Thoracic aorta (tissue), 2 donors: ENCODE results near the gene RAB34. TPM values are rescaled to one million over a fixed set of nuclear protein-coding genes. Genes with fewer than 3 reads are reported as not detected.

ENCODE experiments used
- ATAC-seq: fragments of 150-250 bp; one replicate; pipeline ENCODE4 v1.8.0; 2017; ENCODE audit warnings: low read depth; ENCODE audit not compliant: insufficient number of reproducible peaks, low FRiP score
- DNase-seq: peaks from one replicate; pipeline ENCODE4 v3.0.0-alpha.2; 2020; ENCODE audit warnings: low spot score
- H3K27ac ChIP-seq, 2 donors: fragments of 200-600 bp; sonication (generic); 1 replicate in 1 of 2; 2 replicates in 1 of 2; pipeline ENCODE4 v1.5.1; 2016; ENCODE audit warnings: mild to moderate bottlenecking in 2 of 2, moderate library complexity in 2 of 2
- H3K27me3 ChIP-seq: fragments of 200-600 bp; sonication (generic); replicated peaks from 2 replicates; pipeline ENCODE4 v1.6.0; 2016; ENCODE audit warnings: mild to moderate bottlenecking; ENCODE audit not compliant: insufficient read depth
- H3K36me3 ChIP-seq: fragments of 200-600 bp; sonication (generic); one replicate; pipeline ENCODE4 v1.5.1; 2016
- H3K4me1 ChIP-seq, 2 donors: fragments of 200-600 bp; sonication (generic); 1 replicate in 1 of 2; 2 replicates in 1 of 2; pipeline versions ENCODE4 v1.5.1 to v1.6.0; 2016; ENCODE audit warnings: low read depth in 2 of 2, mild to moderate bottlenecking in 1 of 2; ENCODE audit not compliant: control insufficient read depth in 1 of 2
- H3K4me3 ChIP-seq: fragments of 200-600 bp; sonication (generic); 2 replicates; pipeline ENCODE4 v1.5.1; 2016; ENCODE audit warnings: mild to moderate bottlenecking
- H3K9me3 ChIP-seq: fragments of 200-600 bp; sonication (generic); 2 replicates; pipeline ENCODE4 v1.5.1; 2016
- CTCF ChIP-seq: fragments of 200-600 bp; sonication (generic); IDR thresholded peaks from one replicate; pipeline ENCODE4 v1.5.1; 2019; ENCODE audit warnings: antibody characterized with exemption
- total RNA-seq, 2 donors: library from RNA; depleted of rRNA; stranded (reverse); fragments of >200 nt; gene quantifications; one replicate each; pipeline versions ENCODE4 v1.1.0 to v1.2.3, GENCODE V29; 2016

Gene RAB34
- total RNA-seq, 2 donors from 2014 or later: 288 to 381 TPM

- ATAC-seq: no peak
These were observed 12.3 kb upstream of the RAB34 start for GRCh38 chr17:28729950-28730330.

GRCh38 chr17:28728364-28729200, 10.9 kb upstream of the RAB34 start, which contains the start of gene NEK8:
Gene NEK8, plus strand, starts transcription at chr17:28728788. Its CDS starts 26 bp downstream, at chr17:28728814.
- peaks cover 19 to 21% of the 10 kb centered on the region in 2 donors for H3K4me1 ChIP-seq
- no peak for TF ChIP-seq CTCF
- DNase-seq: peak; percentile 93
- H3K27ac ChIP-seq: peak within 1 kb of the TSS; percentile 93
- ATAC-seq: peak; percentile 72
- H3K27me3 ChIP-seq: no peaks in the 10 kb centered on the region
- peak within 1 kb of the TSS; percentile 74 for H3K4me3 ChIP-seq
- H3K9me3 ChIP-seq: no peaks in the 10 kb centered on the region
- H3K36me3 ChIP-seq: peaks cover 11% of the 10 kb centered on the region

More at GRCh38 chr17:28729950-28730330, 12.3 kb upstream of the RAB34 start:
- no peaks in the 10 kb centered on the region for H3K9me3 ChIP-seq
- no peaks in the 10 kb centered on the region for H3K27me3 ChIP-seq
- no peak for DNase-seq
- H3K27ac ChIP-seq: no peak overlapping the region
- TF ChIP-seq CTCF: no peak
- no peak overlapping the region for H3K4me3 ChIP-seq
- peaks cover 19 to 20% of the 10 kb centered on the region in 2 donors for H3K4me1 ChIP-seq
- H3K36me3 ChIP-seq: no peaks in the 10 kb centered on the region

GRCh38 chr17:28726627-28727491, 9.2 kb upstream of the RAB34 start:
- H3K4me3 ChIP-seq: peak overlapping the region; percentile 74
- no peaks in the 10 kb centered on the region for H3K27me3 ChIP-seq
- peak overlapping the region; percentile 93 for H3K27ac ChIP-seq
- H3K9me3 ChIP-seq: no peaks in the 10 kb centered on the region
- DNase-seq (no peak), ATAC-seq (peak; percentile 72)
- peaks cover 27% of the 10 kb centered on the region for H3K36me3 ChIP-seq
- peaks cover 19 to 32% of the 10 kb centered on the region in 2 donors for H3K4me1 ChIP-seq
- peak; percentile 100 for TF ChIP-seq CTCF

GRCh38 chr17:28726226-28726626, 8.6 kb upstream of the RAB34 start, which contains the start of gene TLCD1:
Gene TLCD1, minus strand, starts transcription at chr17:28726233. Its CDS starts 136 bp downstream, at chr17:28726097.
- no peak for DNase-seq
- H3K4me3 ChIP-seq: peak within 1 kb of the TSS; percentile 74
- ATAC-seq: peak; percentile 23
- H3K36me3 ChIP-seq: peaks cover 29% of the 10 kb centered on the region
- no peaks in the 10 kb centered on the region for H3K27me3 ChIP-seq
- peak within 1 kb of the TSS; percentile 58 to 93 for H3K27ac ChIP-seq
- no peaks in the 10 kb centered on the region for H3K9me3 ChIP-seq
- peaks cover 25 to 38% of the 10 kb centered on the region in 2 donors for H3K4me1 ChIP-seq
- no peak for TF ChIP-seq CTCF
